Endothelial cell of umbilical vein (primary cell): ENCODE measurements around the gene MAP2K5. TPM values are rescaled to one million over a fixed set of nuclear protein-coding genes. Genes with fewer than 3 reads are reported as not detected.

Source experiments
- BruUV-seq: library from RNA; stranded (reverse); fragments of 400-500 nt; replicated peaks from 2 replicates; lab custom pipeline; 2021; lab: Mats Ljungman, UMichigan
- CTCF ChIA-PET: fragments of 300-600, 350-600 bp; sonication (Branson Sonifier 250); formaldehyde crosslinking; loops from one replicate; lab custom pipeline; 2021; ENCODE audit warnings: antibody characterized with exemption, inconsistent platforms; lab: Charles Lee
- POLR2A ChIA-PET: fragments of 300-600, 350-600 bp; sonication (Branson Sonifier 250); formaldehyde crosslinking; loops from one replicate; lab custom pipeline; 2021; ENCODE audit warnings: antibody characterized with exemption, inconsistent platforms; lab: Charles Lee
- DNase-seq: peaks from one replicate; pipeline ENCODE4 v3.0.0-alpha.2; 2011; ENCODE audit warnings: low read depth, low spot score
- FAIRE-seq: peaks from 2 replicates; lab custom pipeline; 2011; peaks lifted over from hg19 to GRCh38; lab: Jason Lieb, UNC
- H2AFZ ChIP-seq: 2 replicates; pipeline ENCODE4 v1.6.0; 2012; ENCODE audit warnings: low read depth, low read length, control low read depth, inconsistent platforms
- H3K27ac ChIP-seq: 2 replicates; pipeline ENCODE4 v1.5.1; 2011; ENCODE audit warnings: low read depth, mild to moderate bottlenecking, control low read depth, low read length, moderate library complexity; ENCODE audit not compliant: insufficient read depth
- H3K27me3 ChIP-seq, 2 experiments: 2 replicates each; pipeline versions ENCODE4 v1.6.0 to v1.6.1; 2011; ENCODE audit warnings: low read length in 2 of 2, mixed read lengths in 1 of 2; ENCODE audit not compliant: control insufficient read depth in 2 of 2, insufficient read depth in 2 of 2
- H3K36me3 ChIP-seq, 2 experiments: 2 replicates in 1 of 2; 3 replicates in 1 of 2; pipeline ENCODE4 v1.5.1; 2011; ENCODE audit warnings: low read length in 2 of 2, mild to moderate bottlenecking in 1 of 2, moderate library complexity in 1 of 2; ENCODE audit not compliant: control insufficient read depth in 2 of 2, insufficient read depth in 2 of 2; ENCODE audit errors: extremely low read depth in 1 of 2
- H3K4me1 ChIP-seq: 3 replicates; pipeline ENCODE4 v1.5.1; 2011; ENCODE audit warnings: mild to moderate bottlenecking, low read length; ENCODE audit not compliant: control insufficient read depth, insufficient read depth; ENCODE audit errors: extremely low read depth
- H3K4me2 ChIP-seq: 2 replicates; pipeline ENCODE4 v1.6.1; 2011; ENCODE audit warnings: low read length, control low read depth, mixed read lengths; ENCODE audit not compliant: insufficient read depth
- H3K4me3 ChIP-seq, 3 experiments: fragments of 200-600 bp in 1 of 3; sonication (generic), shearing (Covaris generic) in 1 of 3; replicated peaks in 1 of 3; 2 replicates each; pipeline ENCODE4 v1.5.1; 2011 to 2016; ENCODE audit warnings: control low read depth in 3 of 3, low read length in 3 of 3, mild to moderate bottlenecking in 2 of 3, inconsistent platforms in 1 of 3, low read depth in 1 of 3, moderate library complexity in 1 of 3; ENCODE audit not compliant: insufficient read depth in 1 of 3
- H3K79me2 ChIP-seq: 2 replicates; pipeline ENCODE4 v1.6.0; 2012; ENCODE audit warnings: low read length, inconsistent platforms; ENCODE audit not compliant: control insufficient read depth, insufficient read depth
- H3K9ac ChIP-seq: replicated peaks from 2 replicates; pipeline ENCODE3; 2011; ENCODE audit warnings: low read length, control low read depth; ENCODE audit not compliant: insufficient read depth; ENCODE audit errors: extremely low read depth
- H3K9me1 ChIP-seq: replicated peaks from 3 replicates; pipeline ENCODE4 v1.6.0; 2011; ENCODE audit warnings: mild to moderate bottlenecking, low read length; ENCODE audit not compliant: control insufficient read depth, insufficient read depth; ENCODE audit errors: extremely low read depth
- H3K9me3 ChIP-seq: replicated peaks from 2 replicates; pipeline ENCODE4 v1.5.1; 2012; ENCODE audit warnings: low read length, inconsistent platforms; ENCODE audit not compliant: control insufficient read depth, insufficient read depth
- H4K20me1 ChIP-seq: replicated peaks from 2 replicates; pipeline ENCODE3; 2011; ENCODE audit warnings: mild to moderate bottlenecking, low read length; ENCODE audit not compliant: control insufficient read depth, insufficient read depth; ENCODE audit errors: extremely low read depth
- CTCF ChIP-seq, 2 donors: IDR thresholded peaks; 1 replicate in 1 of 2; 2 replicates in 1 of 2; pipeline ENCODE4 v1.5.1; 2011; ENCODE audit warnings: low read length in 2 of 2, mild to moderate bottlenecking in 2 of 2, moderate library complexity in 2 of 2, control low read depth in 1 of 2, inconsistent platforms in 1 of 2, low read depth in 1 of 2; ENCODE audit not compliant: insufficient read depth in 1 of 2; ENCODE audit errors: extremely low read depth in 1 of 2
- EZH2 ChIP-seq: IDR thresholded peaks from 2 replicates; pipeline ENCODE4 v1.6.1; 2012; ENCODE audit warnings: borderline replicate concordance, low read depth, mild to moderate bottlenecking, moderate library complexity, low read length, inconsistent platforms; ENCODE audit not compliant: severe bottlenecking
- FOS ChIP-seq: IDR thresholded peaks from 2 replicates; pipeline ENCODE4 v1.6.1; 2011; ENCODE audit warnings: mild to moderate bottlenecking, low read length, moderate library complexity, borderline replicate concordance; ENCODE audit not compliant: insufficient read depth
- GATA2 ChIP-seq: IDR thresholded peaks from 2 replicates; pipeline ENCODE4 v1.7.0; 2011; ENCODE audit warnings: low read depth, mild to moderate bottlenecking, moderate library complexity, mixed read lengths, low read length; ENCODE audit not compliant: insufficient read length, insufficient read depth
- JUN ChIP-seq: IDR thresholded peaks from 2 replicates; pipeline ENCODE4 v1.6.1; 2011; ENCODE audit warnings: borderline replicate concordance, low read depth; ENCODE audit not compliant: insufficient read length, insufficient read depth
- MYC ChIP-seq: IDR thresholded peaks from one replicate; pipeline ENCODE4 v1.6.1; 2011; ENCODE audit warnings: mild to moderate bottlenecking, low read depth, low read length
- POLR2A ChIP-seq: IDR thresholded peaks from 2 replicates; pipeline ENCODE4 v1.6.1; 2012; ENCODE audit warnings: low read depth, mild to moderate bottlenecking, control low read depth, low read length
- POLR2AphosphoS5 ChIP-seq: IDR thresholded peaks from 2 replicates; pipeline ENCODE4 v1.6.1; 2012; ENCODE audit warnings: low read depth, mild to moderate bottlenecking, control low read depth, low read length, moderate library complexity; ENCODE audit not compliant: insufficient read depth
- dilution Hi-C: fragments of 300-500 bp; cut with MboI; formaldehyde crosslinking; loops from one replicate; pipeline ENCODE4 v1.15.0; 2019; ENCODE audit warnings: low sequenced_read_pairs; ENCODE audit not compliant: extremely low pct_ligation_motif_present
- intact Hi-C: fragments of 100-400 bp; cut with micrococcal nuclease; formaldehyde crosslinking; loops from one replicate; pipeline ENCODE4 v1.10.0; 2022
- polyA plus RNA-seq, 4 experiments: library from polyadenylated mRNA; depleted of rRNA in 3 of 4; stranded (reverse) in 3 of 4; unstranded in 1 of 4; fragments of >200 nt; gene quantifications; 2 replicates each; pipeline versions ENCODE4 v1.2.1 to v1.2.3, GENCODE V29; 2011 to 2012; ENCODE audit warnings: missing spikeins in 1 of 4
- total RNA-seq: library from RNA; stranded (reverse); gene quantifications from 2 replicates; pipeline ENCODE4 v1.2.3, GENCODE V29; 2021
- TF ChIP-seq, protein P1 (sequence below): IDR thresholded peaks from 2 replicates; pipeline ENCODE4 v1.6.1; 2011; ENCODE audit not compliant: insufficient read depth, insufficient read length

The MAP2K5 gene
- total and polyA plus RNA-seq, 2 donors (not counting 3 experiments of a cell fraction or from before 2014, with no cell fraction given): 4.9 to 24.7 TPM

- H3K36me3 ChIP-seq: no peaks in the 10 kb centered on the region
- no peaks in the 10 kb centered on the region for H4K20me1 ChIP-seq
- no peak overlapping the region for H3K27ac ChIP-seq
- no peaks in the 10 kb centered on the region for H3K9me3 ChIP-seq
- no peaks in the 10 kb centered on the region for H3K9me1 ChIP-seq
- DNase-seq: no peak
- H3K4me2 ChIP-seq: no peak overlapping the region
- TF ChIP-seq EZH2: no peak
- TF ChIP-seq MYC: no peak
- TF ChIP-seq CTCF (IDR thresholded peaks at IDR 0.05; ENCODE audit: extremely low read depth in 1 of 2, insufficient read depth in 1 of 2, low read depth in 1 of 2, low read length in 2 of 2): no peak
- TF ChIP-seq FOS: no peak
- no peak for TF ChIP-seq GATA2
- no peak for TF ChIP-seq POLR2A
- TF ChIP-seq, protein P1, sequence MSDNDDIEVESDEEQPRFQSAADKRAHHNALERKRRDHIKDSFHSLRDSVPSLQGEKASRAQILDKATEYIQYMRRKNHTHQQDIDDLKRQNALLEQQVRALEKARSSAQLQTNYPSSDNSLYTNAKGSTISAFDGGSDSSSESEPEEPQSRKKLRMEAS: no peak
- no peak for TF ChIP-seq POLR2AphosphoS5
- no peak for TF ChIP-seq JUN
- intact Hi-C loops (no loop called here), dilution Hi-C loops (no loop called here)
- H3K27me3 ChIP-seq: no peaks in the 10 kb centered on the region
- ChIA-PET POLR2A (interaction anchor here (0.5 kb wide), 1 partner anchor 1457 kb away, joined by 3 read pairs; no protein-coding TSS in a partner anchor), CTCF (no interaction called here)
- BruUV-seq: no TSS peak
- no peak overlapping the region for H3K4me3 ChIP-seq
- no peak overlapping the region for H3K9ac ChIP-seq
- no peak overlapping the region for H2AFZ ChIP-seq
- H3K79me2 ChIP-seq: no peaks in the 10 kb centered on the region
- no peak for FAIRE-seq
- peaks cover 7% of the 10 kb centered on the region for H3K4me1 ChIP-seq
Observed at GRCh38 chr15:67801142-67801541, 258.6 kb downstream of the MAP2K5 start.
